HepG2 (cell line): ENCODE measurements around the gene BAIAP2L2. TPM values are rescaled to one million over a fixed set of nuclear protein-coding genes. Genes with fewer than 3 reads are reported as not detected.

Experiments
- ATAC-seq: fragments of 200-7000 bp; cut with Tn5 transposase; 3 replicates; pipeline ENCODE4 v1.9.1; 2020; ENCODE audit warnings: mild to moderate bottlenecking, moderate library complexity
- BruUV-seq: library from RNA; stranded (reverse); fragments of 400-500 nt; replicated peaks from 2 replicates; lab custom pipeline; 2021; lab: Mats Ljungman, UMichigan
- CTCF ChIA-PET: fragments of 300-600 bp; formaldehyde crosslinking; extraction: SDS; loops from one replicate; lab custom pipeline; 2021; ENCODE audit warnings: low total read pairs, inconsistent platforms, low intra/inter-chr PET ratio; lab: Yijun Ruan, JAX
- POLR2A ChIA-PET: fragments of 350-600 bp; sonication (Branson Sonifier 250); formaldehyde crosslinking; loops from one replicate; lab custom pipeline; 2020; ENCODE audit warnings: antibody characterized with exemption, inconsistent platforms; lab: Yijun Ruan, JAX
- DNase-seq: peaks from one replicate; pipeline ENCODE4 v3.0.0-alpha.2; 2015; ENCODE audit warnings: low spot score
- FAIRE-seq: peaks from 3 replicates; lab custom pipeline; 2011; peaks lifted over from hg19 to GRCh38; lab: Jason Lieb, UNC
- H2AFZ ChIP-seq: one replicate; pipeline ENCODE4 v1.6.1; 2011; ENCODE audit warnings: low read length, inconsistent platforms
- H3K27ac ChIP-seq: fragments of 300-600 bp; 3 replicates; pipeline ENCODE4 v1.8.0; 2011; ENCODE audit warnings: mixed run types, mild to moderate bottlenecking, mixed read lengths, low read length, inconsistent platforms; ENCODE audit not compliant: insufficient read depth; ENCODE audit errors: extremely low read length
- H3K27me3 ChIP-seq, 2 experiments: fragments of 200-600 bp in 1 of 2; 2 replicates in 1 of 2; 3 replicates in 1 of 2; pipeline versions ENCODE4 v1.6.0 to v1.8.0; 2011; ENCODE audit warnings: low read length in 2 of 2, mild to moderate bottlenecking in 2 of 2, moderate library complexity in 2 of 2, inconsistent platforms in 1 of 2; ENCODE audit not compliant: insufficient read depth in 2 of 2, control insufficient read depth in 1 of 2
- H3K36me3 ChIP-seq, 2 experiments: fragments of 200-600 bp in 1 of 2; replicated peaks in 1 of 2; 2 replicates in 1 of 2; 3 replicates in 1 of 2; pipeline versions ENCODE4 v1.5.1 to v1.8.0; 2011; ENCODE audit warnings: low read length in 2 of 2, inconsistent platforms in 1 of 2; ENCODE audit not compliant: insufficient read depth in 2 of 2, control insufficient read depth in 1 of 2
- H3K4me1 ChIP-seq: 2 replicates; pipeline ENCODE4 v1.5.1; 2012; ENCODE audit warnings: low read length, inconsistent platforms; ENCODE audit not compliant: insufficient read depth
- H3K4me2 ChIP-seq: 2 replicates; pipeline ENCODE4 v1.6.0; 2011; ENCODE audit warnings: low read depth, low read length, inconsistent platforms
- H3K4me3 ChIP-seq, 3 experiments: fragments of 200-600 bp in 1 of 3; sonication (generic), shearing (Covaris generic) in 1 of 3; replicated peaks in 1 of 3; 2 replicates each; pipeline ENCODE4 v1.5.1; 2011 to 2016; ENCODE audit warnings: low read length in 3 of 3, inconsistent platforms in 2 of 3, low read depth in 2 of 3, mild to moderate bottlenecking in 2 of 3, control low read depth in 1 of 3, mixed read lengths in 1 of 3; ENCODE audit not compliant: insufficient read depth in 1 of 3
- H3K79me2 ChIP-seq: one replicate; pipeline ENCODE4 v1.6.1; 2011; ENCODE audit warnings: low read length, inconsistent platforms; ENCODE audit not compliant: insufficient read depth
- H3K9ac ChIP-seq: 2 replicates; pipeline ENCODE4 v1.6.0; 2011; ENCODE audit warnings: mild to moderate bottlenecking, low read depth, low read length, inconsistent platforms; ENCODE audit not compliant: insufficient read depth
- H3K9me3 ChIP-seq: 2 replicates; pipeline ENCODE4 v1.5.1; 2012; ENCODE audit warnings: mild to moderate bottlenecking, low read length
- H4K20me1 ChIP-seq: 2 replicates; pipeline ENCODE4 v1.6.0; 2011; ENCODE audit warnings: inconsistent platforms, mild to moderate bottlenecking, low read length, moderate library complexity; ENCODE audit not compliant: insufficient read depth
- AGO2 ChIP-seq: fragments of 200-400 bp; formaldehyde crosslinking; optimal IDR thresholded peaks from 2 replicates; pipeline ENCODE3; 2017; ENCODE audit warnings: mild to moderate bottlenecking, low read depth, low read length, moderate library complexity
- ETV5 ChIP-seq: IDR thresholded peaks from 2 replicates; pipeline ENCODE4 v1.6.1; 2018; ENCODE audit warnings: missing biosample characterization, missing genetic modification reagents, inconsistent platforms, borderline replicate concordance
- HIVEP1 ChIP-seq: sonication (generic); formaldehyde crosslinking; IDR thresholded peaks from 2 replicates; pipeline ENCODE4 v1.4.0; 2020; ENCODE audit warnings: mild to moderate bottlenecking, missing genetic modification reagents
- HMGXB4 ChIP-seq, 2 experiments: sonication (generic) in 1 of 2; formaldehyde crosslinking in 1 of 2; IDR thresholded peaks; 2 replicates each; pipeline versions ENCODE4 v1.4.0 to v1.6.1; 2018 to 2020; ENCODE audit warnings: missing genetic modification reagents in 2 of 2, borderline replicate concordance in 1 of 2, low read depth in 1 of 2, mild to moderate bottlenecking in 1 of 2, missing biosample characterization in 1 of 2
- IKZF5 ChIP-seq: IDR thresholded peaks from 2 replicates; pipeline ENCODE4 v1.6.1; 2018; ENCODE audit warnings: missing genetic modification reagents, mild to moderate bottlenecking, missing compliant biosample characterization
- SALL1 ChIP-seq: sonication (generic); formaldehyde crosslinking; IDR thresholded peaks from 2 replicates; pipeline ENCODE4 v1.8.0; 2022; ENCODE audit warnings: mild to moderate bottlenecking, missing genetic modification reagents
- TFDP2 ChIP-seq: sonication (generic); formaldehyde crosslinking; IDR thresholded peaks from 2 replicates; pipeline ENCODE4 v1.4.0; 2020; ENCODE audit warnings: missing genetic modification reagents
- ZFX ChIP-seq: sonication (generic); formaldehyde crosslinking; IDR thresholded peaks from 2 replicates; pipeline ENCODE4 v1.4.0; 2020; ENCODE audit warnings: mild to moderate bottlenecking, low read depth, missing genetic modification reagents, moderate library complexity
- ZNF766 ChIP-seq: sonication (generic); formaldehyde crosslinking; IDR thresholded peaks from 2 replicates; pipeline ENCODE4 v1.5.0; 2020; ENCODE audit warnings: missing genetic modification reagents, borderline replicate concordance
- WGBS: methylation state at CpG from one replicate; pipeline ENCODE4 v1.1.6; 2017; ENCODE audit warnings: low lambda C conversion rate; 5-methylcytosine and 5-hydroxymethylcytosine counted together
- in situ Hi-C: cut with HindIII; loops from 2 replicates; pipeline ENCODE4 v1.10.0; 2017; ENCODE audit warnings: low pct_unique_long_range_greater_than_20kb; ENCODE audit not compliant: extremely low pct_ligation_motif_present
- intact Hi-C: fragments of 100-400 bp; cut with micrococcal nuclease; formaldehyde crosslinking; loops from one replicate; pipeline ENCODE4 v1.10.0; 2022; ENCODE audit not compliant: unreplicated experiment
- polyA plus RNA-seq, 8 experiments: library from polyadenylated mRNA; depleted of rRNA in 3 of 8; stranded (reverse) in 7 of 8; unstranded in 1 of 8; fragments of >200 nt; fragmentation: Illumina TruSeq in 4 of 8; extraction: Trizol in 4 of 8; gene quantifications; 2 replicates each; pipeline versions ENCODE4 v1.2.1 to v1.2.3, GENCODE V29; 2011 to 2016; ENCODE audit warnings: low read depth in 4 of 8, missing spikeins in 1 of 8, mixed read lengths in 1 of 8; ENCODE audit not compliant: insufficient read depth in 1 of 8
- total RNA-seq, 5 experiments: library from RNA; depleted of rRNA; stranded (reverse); fragments of >200 nt; fragmentation: Illumina TruSeq; extraction: Trizol; gene quantifications; 2 replicates each; pipeline ENCODE4 v1.2.3, GENCODE V29; 2016; ENCODE audit warnings: low read depth in 1 of 5

The BAIAP2L2 gene
- total and polyA plus RNA-seq, 2 of the 13 experiments (the other 11 are each of a cell fraction or from before 2014, with no cell fraction given): 4.4 to 7.5 TPM

- Histone ChIP-seq H2AFZ (no peak overlapping the region), H3K79me2 (no peaks in the 10 kb centered on the region), H3K27me3 (no peaks in the 10 kb centered on the region), H3K4me3 (no peak overlapping the region), H3K36me3 (no peaks in the 10 kb centered on the region), H3K27ac (no peak overlapping the region), H3K9me3 (no peaks in the 10 kb centered on the region), H4K20me1 (no peaks in the 10 kb centered on the region), H3K4me1 (peaks cover 33% of the 10 kb centered on the region), H3K9ac (no peak overlapping the region), H3K4me2 (no peak overlapping the region)
- in situ Hi-C loops: loop anchor here (10.0 kb wide), 1 partner anchor 89 kb away; the partner anchor contains the start of gene MAFF
- no peak for DNase-seq
- no TSS peak for BruUV-seq
- no peak for FAIRE-seq
- ATAC-seq: no peak
- WGBS: 84% methylated on average over 11 of the region's 31 CpGs
- ChIA-PET CTCF (no interaction called here), POLR2A (no interaction called here)
- TF ChIP-seq HIVEP1 (CRISPR knock-in tag) (no peak), AGO2 (peak; percentile 17)
- intact Hi-C loops: no loop called here
These were observed 5.1 kb upstream of the BAIAP2L2 start for GRCh38 chr22:38115423-38116205.

- Histone ChIP-seq H3K4me1 (peaks cover 42% of the 10 kb centered on the region), H3K36me3 (no peaks in the 10 kb centered on the region), H3K27me3 (no peaks in the 10 kb centered on the region), H4K20me1 (no peaks in the 10 kb centered on the region), H3K27ac (no peak overlapping the region), H3K79me2 (peaks cover 3% of the 10 kb centered on the region), H2AFZ (no peak overlapping the region), H3K4me2 (no peak overlapping the region), H3K4me3 (no peak overlapping the region), H3K9me3 (no peaks in the 10 kb centered on the region), H3K9ac (no peak overlapping the region)
- no TSS peak for BruUV-seq
- in situ Hi-C loops (loop anchor here (10.0 kb wide), 1 partner anchor 90 kb away; the partner anchor contains the start of gene MAFF), intact Hi-C loops (loop anchor here (5.0 kb wide), 2 partner anchors 88 to 148 kb away; partner anchors contain the start of gene MAFF)
- FAIRE-seq (peak; percentile 48), ATAC-seq (peak; percentile 66), DNase-seq (peak; percentile 38)
- WGBS: 65% methylated on average over 24 of the region's 32 CpGs
- CTCF ChIA-PET: no interaction called here
- POLR2A ChIA-PET: interaction anchor here (1.2 to 1.4 kb wide), 2 partner anchors 14 to 66 kb away, joined by 3 read pairs; no protein-coding TSS in a partner anchor
- 0 out of 2 replicates have a peak, but pooled peaks have one; percentile 20 for TF ChIP-seq TFDP2 (CRISPR knock-in tag)
- TF ChIP-seq IKZF5: peak; percentile 30; the same call in 1 of the 2 replicates
- no peak; the same call in 1 of the 2 replicates for TF ChIP-seq ETV5 (CRISPR knock-in tag)
- peak; percentile 37; the same call in 1 of the 2 replicates for TF ChIP-seq ZFX (CRISPR knock-in tag)
- no peak for TF ChIP-seq ZNF766
- TF ChIP-seq HMGXB4 (CRISPR knock-in tag; IDR thresholded peaks at IDR 0.05; ENCODE audit: borderline replicate concordance in 1 of 2, low read depth in 1 of 2): peak; percentile 27 to 54; a peak in 1 of 4 replicates
- TF ChIP-seq SALL1 (CRISPR knock-in tag): peak; percentile 38; the same call in 1 of the 2 replicates
These were observed 4.3 kb upstream of the BAIAP2L2 start for GRCh38 chr22:38114484-38115398.
